Karpas-422 (cell line): ENCODE results near the gene CYB5R3. TPM values are rescaled to one million over a fixed set of nuclear protein-coding genes. Genes with fewer than 3 reads are reported as not detected.

Experiments
- DNase-seq: peaks from one replicate; pipeline ENCODE4 v3.0.0-alpha.2; 2015
- H2AFZ ChIP-seq: fragments of 200-600 bp; sonication (generic); 2 replicates; pipeline ENCODE4 v1.6.1; 2014; ENCODE audit warnings: antibody characterized with exemption, low read length, mixed read lengths
- H3K27ac ChIP-seq: fragments of 200-600 bp; sonication (generic); 2 replicates; pipeline ENCODE4 v1.5.1; 2014; ENCODE audit warnings: mild to moderate bottlenecking, low read length, moderate library complexity
- H3K27me3 ChIP-seq: fragments of 200-600 bp; sonication (generic); 2 replicates; pipeline ENCODE4 v1.6.1; 2014; ENCODE audit warnings: low read length, mixed read lengths
- H3K36me3 ChIP-seq: fragments of 200-600 bp; sonication (generic); 2 replicates; pipeline ENCODE4 v1.6.1; 2014; ENCODE audit warnings: low read length, mixed read lengths; ENCODE audit not compliant: insufficient read depth
- H3K4me1 ChIP-seq: fragments of 200-600 bp; sonication (generic); 2 replicates; pipeline ENCODE4 v1.6.1; 2014; ENCODE audit warnings: mild to moderate bottlenecking, low read length, mixed read lengths
- H3K4me2 ChIP-seq: fragments of 200-600 bp; sonication (generic); 2 replicates; pipeline ENCODE4 v1.6.1; 2014; ENCODE audit warnings: low read length, low read depth, mild to moderate bottlenecking; ENCODE audit not compliant: poor library complexity, severe bottlenecking
- H3K4me3 ChIP-seq: fragments of 200-600 bp; sonication (generic); 2 replicates; pipeline ENCODE4 v1.5.1; 2014; ENCODE audit warnings: mild to moderate bottlenecking, antibody characterized with exemption, low read length, mixed read lengths
- H3K79me2 ChIP-seq: fragments of 200-600 bp; sonication (generic); 2 replicates; pipeline ENCODE4 v1.6.1; 2014; ENCODE audit warnings: mild to moderate bottlenecking, low read length, mixed read lengths
- H3K9ac ChIP-seq: fragments of 200-600 bp; sonication (generic); 2 replicates; pipeline ENCODE4 v1.6.0; 2014; ENCODE audit warnings: low read length
- H3K9me2 ChIP-seq: fragments of 200-600 bp; sonication (generic), shearing (Covaris generic); replicated peaks from 2 replicates; pipeline ENCODE4 v1.6.0; 2014; ENCODE audit warnings: mild to moderate bottlenecking, low read length, moderate library complexity; ENCODE audit not compliant: insufficient read depth
- H3K9me3 ChIP-seq: fragments of 300-700, 200-600 bp; sonication (generic); 2 replicates; pipeline ENCODE4 v1.6.1; 2014; ENCODE audit warnings: low read length, mixed read lengths
- H4K20me1 ChIP-seq: fragments of 200-600 bp; sonication (generic); 2 replicates; pipeline ENCODE4 v1.6.1; 2014; ENCODE audit warnings: mild to moderate bottlenecking, antibody characterized with exemption, low read length, low read depth; ENCODE audit not compliant: insufficient read depth
- total RNA-seq: library from RNA; depleted of rRNA; stranded (reverse); fragments of >200 nt; shearing (Covaris generic); gene quantifications from 2 replicates; pipeline ENCODE4 v1.2.3, GENCODE V29; 2014; ENCODE audit warnings: low replicate concordance

Gene CYB5R3
- total RNA-seq, 1 experiment from 2014 or later, result 27.5 TPM

- Histone ChIP-seq H3K9me2 (no peaks in the 10 kb centered on the region), H3K79me2 (peaks cover 18% of the 10 kb centered on the region), H3K4me2 (no peak overlapping the region), H4K20me1 (no peaks in the 10 kb centered on the region), H3K36me3 (peaks cover 50% of the 10 kb centered on the region; the same call in 1 of the 2 replicates), H3K4me1 (peaks cover 8% of the 10 kb centered on the region), H3K4me3 (no peak overlapping the region), H3K27ac (no peak overlapping the region), H3K9ac (no peak overlapping the region), H2AFZ (no peak overlapping the region), H3K27me3 (no peaks in the 10 kb centered on the region), H3K9me3 (no peaks in the 10 kb centered on the region)
- no peak for DNase-seq
These were observed 52.2 kb downstream of the CYB5R3 start for GRCh38 chr22:42596863-42597530.

- no peaks in the 10 kb centered on the region for H4K20me1 ChIP-seq
- DNase-seq, result no peak
- H3K27ac ChIP-seq, result no peak overlapping the region
These were observed 52.9 kb downstream of the CYB5R3 start for GRCh38 chr22:42596336-42596735.

GRCh38 chr22:42595434-42595833 is 53.8 kb downstream of the CYB5R3 start:
- H3K36me3 ChIP-seq, result peaks cover 53% of the 10 kb centered on the region
- peaks cover 21% of the 10 kb centered on the region for H3K79me2 ChIP-seq

More at GRCh38 chr22:42596336-42596735, 52.9 kb downstream of the CYB5R3 start:
- peaks cover 16% of the 10 kb centered on the region for H3K79me2 ChIP-seq
- peaks cover 50% of the 10 kb centered on the region for H3K36me3 ChIP-seq
- H3K9me2 ChIP-seq, result no peaks in the 10 kb centered on the region
- no peaks in the 10 kb centered on the region for H3K27me3 ChIP-seq
- H3K4me1 ChIP-seq, result peaks cover 15% of the 10 kb centered on the region
- no peak overlapping the region for H3K4me3 ChIP-seq
- H3K4me2 ChIP-seq, result no peak overlapping the region
- H2AFZ ChIP-seq, result no peak overlapping the region
- H3K9me3 ChIP-seq, result no peaks in the 10 kb centered on the region
- H3K9ac ChIP-seq, result no peak overlapping the region

GRCh38 chr22:42591987-42592386 is 57.2 kb downstream of the CYB5R3 start:
- H2AFZ ChIP-seq, result no peak overlapping the region
- no peak overlapping the region for H3K4me3 ChIP-seq
- no peak overlapping the region for H3K27ac ChIP-seq
- H3K4me1 ChIP-seq, result peaks cover 36% of the 10 kb centered on the region
- H4K20me1 ChIP-seq, result no peaks in the 10 kb centered on the region
- H3K4me2 ChIP-seq, result no peak overlapping the region
- no peaks in the 10 kb centered on the region for H3K27me3 ChIP-seq
- no peaks in the 10 kb centered on the region for H3K9me3 ChIP-seq
- H3K79me2 ChIP-seq, result peaks cover 24% of the 10 kb centered on the region
- H3K9ac ChIP-seq, result no peak overlapping the region
- peaks cover 61% of the 10 kb centered on the region for H3K36me3 ChIP-seq
- DNase-seq, result no peak
- H3K9me2 ChIP-seq, result no peaks in the 10 kb centered on the region

More at GRCh38 chr22:42595434-42595833, 53.8 kb downstream of the CYB5R3 start:
- H3K27ac ChIP-seq, result no peak overlapping the region
- no peak overlapping the region for H3K4me2 ChIP-seq
- no peaks in the 10 kb centered on the region for H3K9me3 ChIP-seq
- no peaks in the 10 kb centered on the region for H4K20me1 ChIP-seq
- H3K9me2 ChIP-seq, result no peaks in the 10 kb centered on the region
- H2AFZ ChIP-seq, result no peak overlapping the region
- H3K9ac ChIP-seq, result no peak overlapping the region
- DNase-seq, result no peak
- H3K4me3 ChIP-seq, result no peak overlapping the region
- H3K27me3 ChIP-seq, result no peaks in the 10 kb centered on the region
- H3K4me1 ChIP-seq, result peaks cover 19% of the 10 kb centered on the region

- Histone ChIP-seq H3K4me3 (no peak overlapping the region), H3K27me3 (no peaks in the 10 kb centered on the region), H3K4me2 (no peak overlapping the region), H3K9me2 (no peaks in the 10 kb centered on the region), H3K36me3 (peaks cover 55% of the 10 kb centered on the region), H3K9me3 (no peaks in the 10 kb centered on the region), H3K9ac (no peak overlapping the region), H3K27ac (peak overlapping the region; percentile 60), H3K4me1 (peaks cover 36% of the 10 kb centered on the region), H3K79me2 (peaks cover 24% of the 10 kb centered on the region), H2AFZ (no peak overlapping the region), H4K20me1 (no peaks in the 10 kb centered on the region)
- no peak for DNase-seq
These were observed 61.5 kb downstream of the CYB5R3 start for GRCh38 chr22:42587588-42588175.

GRCh38 chr22:42586381-42586780 is 62.8 kb downstream of the CYB5R3 start:
- H3K4me2 ChIP-seq, result no peak overlapping the region

GRCh38 chr22:42585096-42585495 is 64.1 kb downstream of the CYB5R3 start:
- peaks cover 36% of the 10 kb centered on the region for H3K36me3 ChIP-seq

More at GRCh38 chr22:42586381-42586780, 62.8 kb downstream of the CYB5R3 start:
- Histone ChIP-seq H3K4me3 (no peak overlapping the region), H2AFZ (no peak overlapping the region), H3K9ac (no peak overlapping the region), H4K20me1 (no peaks in the 10 kb centered on the region), H3K4me1 (peaks cover 33% of the 10 kb centered on the region), H3K9me2 (no peaks in the 10 kb centered on the region), H3K27ac (no peak overlapping the region), H3K9me3 (no peaks in the 10 kb centered on the region), H3K36me3 (peaks cover 46% of the 10 kb centered on the region), H3K79me2 (peaks cover 29% of the 10 kb centered on the region), H3K27me3 (no peaks in the 10 kb centered on the region)
- DNase-seq, result no peak

GRCh38 chr22:42584364-42584940 is 64.7 kb downstream of the CYB5R3 start:
- Histone ChIP-seq H3K27ac (no peak overlapping the region), H3K4me1 (peaks cover 33% of the 10 kb centered on the region), H3K4me3 (no peak overlapping the region), H3K9me2 (no peaks in the 10 kb centered on the region), H3K79me2 (peaks cover 26% of the 10 kb centered on the region), H3K36me3 (peaks cover 30% of the 10 kb centered on the region), H2AFZ (no peak overlapping the region), H3K9ac (no peak overlapping the region), H3K4me2 (no peak overlapping the region), H3K9me3 (no peaks in the 10 kb centered on the region), H3K27me3 (no peaks in the 10 kb centered on the region), H4K20me1 (no peaks in the 10 kb centered on the region)
- DNase-seq, result no peak

More at GRCh38 chr22:42585096-42585495, 64.1 kb downstream of the CYB5R3 start:
- Histone ChIP-seq H3K4me1 (peaks cover 33% of the 10 kb centered on the region), H3K9me3 (no peaks in the 10 kb centered on the region), H3K27ac (no peak overlapping the region), H4K20me1 (no peaks in the 10 kb centered on the region), H3K9ac (no peak overlapping the region), H2AFZ (no peak overlapping the region), H3K9me2 (no peaks in the 10 kb centered on the region), H3K27me3 (no peaks in the 10 kb centered on the region), H3K4me2 (no peak overlapping the region), H3K79me2 (peaks cover 27% of the 10 kb centered on the region), H3K4me3 (no peak overlapping the region)
- DNase-seq, result no peak
